GM12865 (cell line): ENCODE measurements around the gene UHRF2.

ENCODE experiments used
- DNase-seq: peaks from one replicate; pipeline ENCODE4 v3.0.0; 2010; ENCODE audit warnings: low read depth
- H3K4me3 ChIP-seq: 2 replicates; pipeline ENCODE4 v1.5.1; 2011; ENCODE audit warnings: mild to moderate bottlenecking, low read depth, low read length, control low read depth
- TF ChIP-seq, protein P1 (sequence below): IDR thresholded peaks from 2 replicates; pipeline ENCODE4 v1.5.1; 2011; ENCODE audit warnings: low read length, control low read depth, low read depth, inconsistent platforms; ENCODE audit not compliant: insufficient read depth; ENCODE audit errors: missing control alignments

UHRF2 gene

GRCh38 chr9:6426117-6426516 is 13.1 kb downstream of the UHRF2 start:
- H3K4me3 ChIP-seq: no peak overlapping the region
- TF ChIP-seq, protein P1, sequence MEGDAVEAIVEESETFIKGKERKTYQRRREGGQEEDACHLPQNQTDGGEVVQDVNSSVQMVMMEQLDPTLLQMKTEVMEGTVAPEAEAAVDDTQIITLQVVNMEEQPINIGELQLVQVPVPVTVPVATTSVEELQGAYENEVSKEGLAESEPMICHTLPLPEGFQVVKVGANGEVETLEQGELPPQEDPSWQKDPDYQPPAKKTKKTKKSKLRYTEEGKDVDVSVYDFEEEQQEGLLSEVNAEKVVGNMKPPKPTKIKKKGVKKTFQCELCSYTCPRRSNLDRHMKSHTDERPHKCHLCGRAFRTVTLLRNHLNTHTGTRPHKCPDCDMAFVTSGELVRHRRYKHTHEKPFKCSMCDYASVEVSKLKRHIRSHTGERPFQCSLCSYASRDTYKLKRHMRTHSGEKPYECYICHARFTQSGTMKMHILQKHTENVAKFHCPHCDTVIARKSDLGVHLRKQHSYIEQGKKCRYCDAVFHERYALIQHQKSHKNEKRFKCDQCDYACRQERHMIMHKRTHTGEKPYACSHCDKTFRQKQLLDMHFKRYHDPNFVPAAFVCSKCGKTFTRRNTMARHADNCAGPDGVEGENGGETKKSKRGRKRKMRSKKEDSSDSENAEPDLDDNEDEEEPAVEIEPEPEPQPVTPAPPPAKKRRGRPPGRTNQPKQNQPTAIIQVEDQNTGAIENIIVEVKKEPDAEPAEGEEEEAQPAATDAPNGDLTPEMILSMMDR: no peak
- DNase-seq: no peak

DNA sequence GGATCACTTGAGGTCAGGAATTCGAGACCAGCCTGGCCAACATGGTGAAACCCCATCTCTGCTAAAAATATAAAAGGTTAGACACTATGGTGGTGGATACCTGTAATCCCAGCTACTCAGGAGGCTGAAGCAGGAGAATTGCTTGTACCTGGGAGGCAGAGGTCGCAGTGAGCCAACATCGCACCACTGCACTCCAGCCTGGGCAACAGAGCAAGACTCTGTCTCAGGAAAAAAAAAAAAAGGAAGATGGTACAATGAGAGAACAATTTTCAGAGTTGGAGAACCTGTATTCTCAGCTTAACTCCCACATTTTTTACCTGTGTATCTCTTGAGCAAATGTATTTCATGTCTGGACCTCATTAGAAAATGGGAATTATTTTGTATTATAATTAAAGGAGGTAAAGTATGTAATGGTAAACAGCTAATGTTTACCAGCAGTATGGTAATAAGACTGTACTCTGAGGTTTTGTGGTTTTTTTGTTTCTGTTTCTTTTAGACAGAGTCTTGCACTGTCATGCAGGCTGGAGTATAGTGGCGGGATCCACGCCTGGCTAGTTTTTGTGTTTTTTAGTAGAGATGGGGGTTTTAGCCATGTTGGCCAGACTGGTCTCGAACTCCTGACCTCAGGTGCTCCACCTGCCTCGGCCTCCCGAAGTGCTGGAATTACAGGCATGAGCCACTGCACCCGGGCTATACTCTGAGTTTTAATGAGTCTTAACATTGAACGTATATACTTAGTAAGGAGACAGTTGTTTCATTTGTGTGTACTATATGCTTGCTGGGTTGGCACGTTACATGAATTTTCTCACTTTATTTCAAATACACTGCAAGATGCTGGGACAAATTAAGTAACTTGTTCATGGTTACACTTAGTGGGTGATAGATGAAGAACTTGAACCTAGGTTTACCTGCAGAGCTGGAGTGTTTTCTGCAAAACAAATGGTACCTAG is 16.2 kb downstream of the UHRF2 start:
- no peak overlapping the region for H3K4me3 ChIP-seq
- peak; percentile 83 for DNase-seq
- TF ChIP-seq, protein P1: no peak

- TF ChIP-seq, protein P1: no peak
Measured at GRCh38 chr9:6431038-6431437, 18.0 kb downstream of the UHRF2 start.

GRCh38 chr9:6433410-6433809 is 20.4 kb downstream of the UHRF2 start:
- TF ChIP-seq, protein P1: no peak
- no peak overlapping the region for H3K4me3 ChIP-seq
- DNase-seq: no peak

More at GRCh38 chr9:6431038-6431437, 18.0 kb downstream of the UHRF2 start:
- H3K4me3 ChIP-seq: no peak overlapping the region
- DNase-seq: no peak

DNA sequence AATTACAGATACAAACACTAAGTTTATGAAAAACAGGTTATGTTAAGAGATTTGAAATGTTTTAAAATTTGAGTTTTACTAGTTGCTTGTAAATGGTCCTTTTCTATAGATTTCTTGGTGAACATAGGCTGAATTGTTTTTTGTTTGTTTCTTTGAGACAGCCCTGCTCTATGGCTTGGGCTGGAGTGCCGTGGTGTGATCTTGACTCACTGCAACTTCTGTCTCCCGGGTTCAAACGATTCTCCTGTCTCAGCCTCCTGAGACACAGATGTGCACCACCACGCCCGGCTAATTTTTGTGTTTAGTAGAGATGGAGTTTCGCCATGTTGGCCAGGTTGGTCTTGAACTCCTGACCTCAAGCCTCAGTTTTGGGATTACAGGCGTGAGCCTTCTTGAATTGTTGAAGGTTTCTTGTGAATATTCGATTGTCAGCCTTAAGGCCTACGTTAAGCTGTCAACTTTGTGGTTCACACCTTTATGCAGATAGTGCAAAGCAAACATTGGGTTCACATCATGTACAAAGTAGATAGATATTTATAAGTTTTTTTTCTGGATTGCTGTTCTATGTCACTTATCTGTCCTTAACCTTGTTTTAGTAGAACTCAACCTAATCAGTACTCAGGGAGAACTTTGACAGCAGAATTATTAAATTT is 26.2 kb downstream of the UHRF2 start:
- no peak overlapping the region for H3K4me3 ChIP-seq
- TF ChIP-seq, protein P1: no peak
- DNase-seq: no peak

GRCh38 chr9:6440405-6440804 is 27.4 kb downstream of the UHRF2 start:
- TF ChIP-seq, protein P1: no peak
- H3K4me3 ChIP-seq: no peak overlapping the region
- DNase-seq: no peak

DNA sequence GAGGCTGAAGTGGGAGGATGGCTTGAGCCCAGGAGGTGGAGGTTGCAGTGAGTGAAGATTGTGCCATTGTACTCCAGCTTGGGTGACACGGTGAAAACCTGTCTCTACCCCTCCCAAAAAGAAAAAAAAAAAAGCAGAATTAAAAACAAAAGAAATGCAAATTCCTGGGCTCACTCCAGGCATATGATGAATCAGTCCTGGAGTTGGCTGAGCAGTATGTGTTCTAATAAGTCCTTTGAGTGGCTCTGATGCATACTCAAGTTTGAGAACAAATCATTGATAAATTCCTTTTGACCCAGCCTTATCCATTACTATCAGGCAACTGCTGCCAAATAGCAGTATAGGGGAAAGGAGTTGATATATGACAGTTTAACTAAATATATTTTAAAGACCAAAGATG is 28.3 kb downstream of the UHRF2 start:
- no peak overlapping the region for H3K4me3 ChIP-seq
- no peak for DNase-seq
- TF ChIP-seq, protein P1: no peak
